GM13976 (cell line): ENCODE measurements around the gene ICOS.

Source experiments
- DNase-seq: peaks from one replicate; pipeline ENCODE4 v3.0.0; 2012; ENCODE audit warnings: low spot score
- in situ Hi-C: fragments of 300-500 bp; cut with MboI; formaldehyde crosslinking; loops from one replicate; pipeline ENCODE4 v1.12.0; 2022; ENCODE audit warnings: low sequenced_read_pairs, mixed read lengths, inconsistent platforms; ENCODE audit not compliant: unreplicated experiment
- TF ChIP-seq, protein P1 (sequence below): IDR thresholded peaks from 2 replicates; pipeline ENCODE4 v1.5.1; 2012; ENCODE audit warnings: borderline replicate concordance, mild to moderate bottlenecking; ENCODE audit not compliant: insufficient read depth; ENCODE audit errors: extremely low read depth, missing control alignments, control extremely low read depth

The ICOS gene

DNA sequence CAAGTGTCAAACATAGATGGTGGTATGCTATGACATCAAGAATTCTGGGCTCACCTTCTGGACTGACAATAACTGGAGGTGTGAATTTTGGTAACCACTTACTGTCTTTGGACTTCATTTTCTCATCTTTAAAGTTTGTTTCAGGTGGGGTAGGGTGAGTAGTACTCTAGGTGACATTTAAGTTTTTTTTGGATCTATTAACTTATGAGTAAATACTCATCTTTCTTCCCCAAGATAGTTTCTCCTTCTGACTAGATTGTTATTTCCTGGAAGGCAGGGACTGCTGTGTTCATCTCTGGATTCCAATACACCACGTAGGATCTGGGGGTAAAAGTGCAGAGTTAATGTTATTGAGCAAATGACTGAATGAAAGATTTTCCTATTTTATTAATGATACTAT, 55.9 kb downstream of the ICOS start:
- TF ChIP-seq, protein P1, sequence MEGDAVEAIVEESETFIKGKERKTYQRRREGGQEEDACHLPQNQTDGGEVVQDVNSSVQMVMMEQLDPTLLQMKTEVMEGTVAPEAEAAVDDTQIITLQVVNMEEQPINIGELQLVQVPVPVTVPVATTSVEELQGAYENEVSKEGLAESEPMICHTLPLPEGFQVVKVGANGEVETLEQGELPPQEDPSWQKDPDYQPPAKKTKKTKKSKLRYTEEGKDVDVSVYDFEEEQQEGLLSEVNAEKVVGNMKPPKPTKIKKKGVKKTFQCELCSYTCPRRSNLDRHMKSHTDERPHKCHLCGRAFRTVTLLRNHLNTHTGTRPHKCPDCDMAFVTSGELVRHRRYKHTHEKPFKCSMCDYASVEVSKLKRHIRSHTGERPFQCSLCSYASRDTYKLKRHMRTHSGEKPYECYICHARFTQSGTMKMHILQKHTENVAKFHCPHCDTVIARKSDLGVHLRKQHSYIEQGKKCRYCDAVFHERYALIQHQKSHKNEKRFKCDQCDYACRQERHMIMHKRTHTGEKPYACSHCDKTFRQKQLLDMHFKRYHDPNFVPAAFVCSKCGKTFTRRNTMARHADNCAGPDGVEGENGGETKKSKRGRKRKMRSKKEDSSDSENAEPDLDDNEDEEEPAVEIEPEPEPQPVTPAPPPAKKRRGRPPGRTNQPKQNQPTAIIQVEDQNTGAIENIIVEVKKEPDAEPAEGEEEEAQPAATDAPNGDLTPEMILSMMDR, result no peak
- no peak for DNase-seq
- in situ Hi-C loops, result no loop called here

DNA sequence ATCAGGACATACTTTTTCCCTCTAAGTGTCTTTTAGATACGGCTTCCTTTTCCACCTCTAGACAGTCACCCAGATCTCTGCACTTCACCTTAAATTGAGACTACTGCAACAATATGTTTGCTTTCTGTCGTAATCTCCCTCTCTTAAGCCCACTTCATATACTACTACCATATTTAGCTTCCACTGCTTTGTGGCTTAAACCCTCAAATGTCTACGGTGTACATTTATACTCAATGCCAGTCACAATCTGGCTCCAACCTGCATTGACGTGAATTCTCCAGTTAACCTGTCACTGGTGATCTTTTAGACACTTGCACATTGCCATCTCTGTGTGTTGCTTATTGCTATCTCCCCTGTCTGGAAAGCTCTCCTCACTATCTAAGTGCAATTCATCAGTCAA, 56.4 kb downstream of the ICOS start:
- in situ Hi-C loops, result no loop called here
- no peak for DNase-seq
- TF ChIP-seq, protein P1, result no peak

DNA sequence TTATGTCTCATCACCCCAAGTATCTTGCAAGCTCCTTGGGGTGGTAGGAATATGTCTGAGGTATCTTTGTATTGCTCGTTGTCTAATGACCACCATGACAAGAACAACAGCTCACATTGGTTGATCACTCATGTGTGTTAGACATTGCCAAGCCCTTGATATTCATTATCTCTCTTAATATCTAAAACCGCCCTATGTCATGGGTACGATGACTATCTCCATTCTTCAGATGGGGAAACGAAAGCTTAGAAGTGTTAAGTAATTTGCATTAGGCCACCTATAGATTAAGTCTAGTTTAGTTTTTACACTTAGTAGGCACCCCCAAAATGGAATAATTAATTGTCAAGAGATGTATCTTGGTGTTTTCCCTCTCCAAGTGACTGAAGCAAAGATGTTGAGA, 57.0 kb downstream of the ICOS start:
- DNase-seq, result no peak
- in situ Hi-C loops, result no loop called here
- TF ChIP-seq, protein P1, result no peak

DNA sequence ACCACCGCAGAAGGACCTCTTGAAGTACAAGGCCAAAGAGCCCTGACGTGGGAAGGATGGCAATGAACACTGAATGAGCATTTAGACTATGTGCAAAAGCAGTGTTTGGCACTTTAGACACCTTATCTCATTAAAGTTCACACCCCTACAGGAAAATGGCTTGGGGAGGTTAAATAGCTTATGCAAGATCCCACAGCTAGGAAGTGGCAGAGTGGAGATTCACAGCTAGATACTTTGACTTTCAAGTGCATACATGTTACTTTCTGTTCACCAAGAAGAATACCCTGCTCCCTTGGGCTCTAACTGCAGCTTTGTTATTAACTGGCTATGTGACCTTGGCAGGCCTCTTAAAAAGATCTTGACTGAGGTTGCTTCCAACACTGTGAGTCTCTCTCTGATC, 58.2 kb downstream of the ICOS start:
- TF ChIP-seq, protein P1, result no peak
- no peak for DNase-seq
- in situ Hi-C loops, result no loop called here

DNA sequence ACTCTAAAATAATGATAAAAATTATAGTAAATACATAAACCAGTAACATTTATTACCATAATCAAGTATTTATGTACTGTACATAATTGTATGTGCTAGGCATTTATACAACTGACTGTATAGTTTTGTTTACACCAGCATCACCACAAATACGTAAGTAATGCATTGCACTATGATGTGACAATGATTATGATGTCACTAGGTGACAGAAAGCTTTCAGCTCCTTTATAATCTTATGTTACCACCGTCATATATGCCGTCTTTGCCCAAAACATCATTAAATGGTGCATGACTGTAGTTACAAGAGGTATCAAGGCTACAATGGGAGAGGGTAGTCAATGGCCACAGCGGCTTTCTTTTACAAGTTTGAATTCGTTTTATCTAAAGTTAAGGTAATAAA, 60.1 kb downstream of the ICOS start:
- DNase-seq, result no peak
- TF ChIP-seq, protein P1, result no peak
- in situ Hi-C loops, result no loop called here

DNA sequence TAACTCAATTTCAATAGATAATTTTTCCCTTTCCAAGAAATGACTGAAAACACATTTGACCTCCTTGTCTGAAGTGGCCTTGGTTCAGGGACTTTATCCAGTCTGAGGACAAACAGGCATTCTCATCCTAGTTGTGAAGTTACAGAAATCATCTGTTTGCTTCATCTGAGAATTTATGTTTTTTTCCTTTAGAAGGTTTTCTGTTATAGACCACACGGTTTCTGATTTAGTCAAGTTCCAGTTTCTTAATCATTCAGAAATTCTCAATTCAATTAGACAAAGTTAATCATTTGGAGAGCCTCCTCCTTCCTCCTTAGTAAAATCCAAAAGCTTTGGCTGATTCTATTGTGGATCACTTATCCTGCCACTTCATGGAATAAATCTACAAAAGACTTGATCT, 60.9 kb downstream of the ICOS start:
- TF ChIP-seq, protein P1, result no peak
- in situ Hi-C loops, result no loop called here
- DNase-seq, result no peak

DNA sequence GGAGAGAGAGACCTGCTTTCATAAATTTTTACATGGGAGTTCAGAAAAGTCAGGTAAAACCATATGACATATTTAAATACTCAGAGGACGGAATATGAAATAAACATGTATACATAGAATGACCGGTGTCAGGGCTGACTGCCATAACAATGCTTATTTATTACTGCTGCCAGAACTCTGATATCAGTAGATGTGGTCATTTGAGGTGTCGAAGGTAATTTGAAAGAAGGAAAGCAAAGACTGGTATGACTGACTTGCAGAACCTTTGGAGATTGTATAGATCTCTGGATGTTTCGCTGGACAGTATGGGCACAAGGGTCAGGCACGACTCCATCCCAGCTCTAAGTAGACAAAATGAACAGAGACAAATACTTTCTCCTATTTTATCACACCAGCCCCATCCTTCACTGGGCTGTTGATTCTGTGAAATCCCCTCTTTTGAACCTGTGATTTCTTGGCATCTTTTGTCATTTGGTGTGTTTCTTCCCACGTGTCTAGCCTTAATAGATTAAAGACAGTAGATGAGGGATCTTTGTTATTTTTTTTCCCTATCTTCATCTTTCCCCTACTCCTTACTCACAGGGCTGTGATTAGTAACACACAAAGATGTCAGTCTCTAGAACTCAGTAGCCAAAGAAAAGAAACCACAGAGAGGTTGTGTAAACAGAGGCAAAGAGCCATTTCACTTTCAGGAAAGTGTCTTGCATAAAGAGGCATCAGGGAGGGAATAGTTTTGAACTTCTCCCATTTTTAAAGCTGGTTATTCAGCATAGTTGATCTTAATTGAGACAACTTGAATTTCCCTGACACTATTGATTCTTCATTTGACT, 61.6 kb downstream of the ICOS start:
- TF ChIP-seq, protein P1, result no peak
- DNase-seq, result no peak
- in situ Hi-C loops, result no loop called here
